Neural progenitor cell (in vitro differentiated cells): ENCODE measurements around the gene TSPAN14. TPM values are rescaled to one million over a fixed set of nuclear protein-coding genes. Genes with fewer than 3 reads are reported as not detected.

Source experiments
- DNase-seq: peaks from one replicate; pipeline ENCODE4 v3.0.0-alpha.2; 2016; ENCODE audit warnings: low spot score
- H2AFZ ChIP-seq: fragments of 200-600 bp; sonication (generic); replicated peaks from 2 replicates; pipeline ENCODE4 v1.6.1; 2016; ENCODE audit warnings: antibody characterized with exemption
- H3F3A ChIP-seq: fragments of 200-600 bp; sonication (generic); 2 replicates; pipeline ENCODE4 v1.6.1; 2016; ENCODE audit warnings: antibody characterized with exemption, low read depth
- H3K27ac ChIP-seq: fragments of 200-600 bp; sonication (generic); 2 replicates; pipeline ENCODE4 v1.5.1; 2016; ENCODE audit warnings: mild to moderate bottlenecking
- H3K27me3 ChIP-seq: fragments of 200-600 bp; sonication (generic); 2 replicates; pipeline ENCODE4 v1.6.1; 2016; ENCODE audit warnings: mild to moderate bottlenecking, moderate library complexity
- H3K36me3 ChIP-seq: fragments of 200-600 bp; sonication (generic); 2 replicates; pipeline ENCODE4 v1.5.1; 2016
- H3K4me1 ChIP-seq: fragments of 200-600 bp; sonication (generic); 2 replicates; pipeline ENCODE4 v1.6.1; 2016; ENCODE audit warnings: mixed run types
- H3K4me2 ChIP-seq: fragments of 200-600 bp; sonication (generic); 2 replicates; pipeline ENCODE4 v1.6.1; 2016
- H3K4me3 ChIP-seq: fragments of 200-600 bp; sonication (generic); 2 replicates; pipeline ENCODE4 v1.5.1; 2016
- H3K79me2 ChIP-seq: fragments of 200-600 bp; sonication (generic); 2 replicates; pipeline ENCODE4 v1.6.1; 2016; ENCODE audit warnings: low read depth
- H3K9ac ChIP-seq: fragments of 200-600 bp; sonication (generic); 2 replicates; pipeline ENCODE4 v1.6.1; 2016
- H3K9me3 ChIP-seq: fragments of 200-600 bp; sonication (generic); 2 replicates; pipeline ENCODE4 v1.5.1; 2016; ENCODE audit warnings: low read depth
- H4K20me1 ChIP-seq: fragments of 200-600 bp; sonication (generic); 2 replicates; pipeline ENCODE4 v1.6.1; 2016; ENCODE audit warnings: low read depth
- H3K27ac Mint-ChIP-seq: 3 replicates; pipeline ENCODE4 v1.8.0; 2021; ENCODE audit warnings: mixed read lengths
- H3K27me3 Mint-ChIP-seq: 2 replicates; pipeline ENCODE4 v1.8.0; 2022; ENCODE audit warnings: low read depth, mild to moderate bottlenecking, inconsistent platforms, moderate library complexity, mixed read lengths; ENCODE audit not compliant: insufficient read depth
- H3K36me3 Mint-ChIP-seq: 3 replicates; pipeline ENCODE4 v1.8.0; 2021; ENCODE audit warnings: mixed read lengths
- H3K4me1 Mint-ChIP-seq: 3 replicates; pipeline ENCODE4 v1.8.0; 2021; ENCODE audit warnings: mixed read lengths
- H3K4me3 Mint-ChIP-seq: 3 replicates; pipeline ENCODE4 v1.8.0; 2021; ENCODE audit warnings: mild to moderate bottlenecking, moderate library complexity, mixed read lengths
- H3K9me3 Mint-ChIP-seq: 3 replicates; pipeline ENCODE4 v1.8.0; 2020; ENCODE audit warnings: mixed read lengths
- EZH2 ChIP-seq: fragments of 200-600 bp; sonication (generic); IDR thresholded peaks from 2 replicates; pipeline ENCODE4 v1.6.1; 2017; ENCODE audit warnings: antibody characterized with exemption, mild to moderate bottlenecking, moderate library complexity
- EZH2phosphoT487 ChIP-seq: fragments of 200-600 bp; sonication (generic); IDR thresholded peaks from 2 replicates; pipeline ENCODE4 v1.6.1; 2017; ENCODE audit warnings: antibody characterized with exemption
- total RNA-seq: library from RNA; depleted of rRNA; stranded (reverse); fragments of >200 nt; gene quantifications from 2 replicates; pipeline ENCODE4 v1.2.3, GENCODE V29; 2015; ENCODE audit warnings: low replicate concordance
- TF ChIP-seq, protein P1 (sequence below): fragments of 200-600 bp; sonication (generic); IDR thresholded peaks from 2 replicates; pipeline ENCODE4 v1.5.1; 2017; ENCODE audit warnings: antibody characterized with exemption, mild to moderate bottlenecking

The TSPAN14 gene
- total RNA-seq, 1 donor from 2014 or later, result 32.7 TPM

DNA sequence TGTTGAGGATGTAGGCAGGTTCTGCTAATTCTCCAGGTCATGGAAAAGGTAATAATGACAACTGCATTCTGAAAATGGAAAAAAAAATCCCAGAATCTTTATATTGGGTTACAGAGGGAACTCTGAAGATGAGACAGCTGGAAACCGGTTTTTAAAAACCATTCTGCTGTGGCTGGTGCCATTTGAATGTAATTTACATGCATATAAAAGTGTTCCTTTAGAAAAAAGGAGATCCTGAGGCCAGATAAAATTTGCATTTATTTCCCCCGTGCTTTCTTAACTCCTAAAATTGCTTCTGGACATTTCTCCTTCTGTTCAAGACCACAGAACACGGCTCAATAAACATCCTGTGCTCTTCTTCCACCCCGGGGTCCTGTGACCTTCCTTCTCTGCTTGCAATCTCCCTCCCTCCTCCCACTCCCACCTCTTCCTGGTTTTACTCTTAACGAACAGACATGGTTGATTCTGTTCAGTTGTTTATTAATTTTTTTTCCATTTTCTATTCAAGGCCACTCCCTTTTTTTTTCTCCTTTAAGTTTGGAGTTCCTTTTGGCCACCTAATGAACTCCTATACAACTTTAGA, 125.2 kb downstream of the TSPAN14 start:
- Histone ChIP-seq H3K4me3 (no peak overlapping the region), H3K27me3 (no peaks in the 10 kb centered on the region), H3K4me1 (no peaks in the 10 kb centered on the region), H2AFZ (no peak overlapping the region), H4K20me1 (no peaks in the 10 kb centered on the region), H3F3A (no peaks in the 10 kb centered on the region), H3K36me3 (no peaks in the 10 kb centered on the region), H3K79me2 (no peaks in the 10 kb centered on the region), H3K27ac (no peak overlapping the region), H3K9me3 (no peaks in the 10 kb centered on the region), H3K9ac (no peak overlapping the region), H3K4me2 (no peak overlapping the region)
- H3K4me3 Mint-ChIP-seq, result no peak overlapping the region
- TF ChIP-seq, protein P1, sequence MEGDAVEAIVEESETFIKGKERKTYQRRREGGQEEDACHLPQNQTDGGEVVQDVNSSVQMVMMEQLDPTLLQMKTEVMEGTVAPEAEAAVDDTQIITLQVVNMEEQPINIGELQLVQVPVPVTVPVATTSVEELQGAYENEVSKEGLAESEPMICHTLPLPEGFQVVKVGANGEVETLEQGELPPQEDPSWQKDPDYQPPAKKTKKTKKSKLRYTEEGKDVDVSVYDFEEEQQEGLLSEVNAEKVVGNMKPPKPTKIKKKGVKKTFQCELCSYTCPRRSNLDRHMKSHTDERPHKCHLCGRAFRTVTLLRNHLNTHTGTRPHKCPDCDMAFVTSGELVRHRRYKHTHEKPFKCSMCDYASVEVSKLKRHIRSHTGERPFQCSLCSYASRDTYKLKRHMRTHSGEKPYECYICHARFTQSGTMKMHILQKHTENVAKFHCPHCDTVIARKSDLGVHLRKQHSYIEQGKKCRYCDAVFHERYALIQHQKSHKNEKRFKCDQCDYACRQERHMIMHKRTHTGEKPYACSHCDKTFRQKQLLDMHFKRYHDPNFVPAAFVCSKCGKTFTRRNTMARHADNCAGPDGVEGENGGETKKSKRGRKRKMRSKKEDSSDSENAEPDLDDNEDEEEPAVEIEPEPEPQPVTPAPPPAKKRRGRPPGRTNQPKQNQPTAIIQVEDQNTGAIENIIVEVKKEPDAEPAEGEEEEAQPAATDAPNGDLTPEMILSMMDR, result no peak
- peaks cover 7% of the 10 kb centered on the region for H3K27me3 Mint-ChIP-seq
- no peak overlapping the region for H3K27ac Mint-ChIP-seq
- no peaks in the 10 kb centered on the region for H3K36me3 Mint-ChIP-seq
- peaks cover 3% of the 10 kb centered on the region for H3K9me3 Mint-ChIP-seq
- DNase-seq, result no peak
- peaks cover 23% of the 10 kb centered on the region for H3K4me1 Mint-ChIP-seq

DNA sequence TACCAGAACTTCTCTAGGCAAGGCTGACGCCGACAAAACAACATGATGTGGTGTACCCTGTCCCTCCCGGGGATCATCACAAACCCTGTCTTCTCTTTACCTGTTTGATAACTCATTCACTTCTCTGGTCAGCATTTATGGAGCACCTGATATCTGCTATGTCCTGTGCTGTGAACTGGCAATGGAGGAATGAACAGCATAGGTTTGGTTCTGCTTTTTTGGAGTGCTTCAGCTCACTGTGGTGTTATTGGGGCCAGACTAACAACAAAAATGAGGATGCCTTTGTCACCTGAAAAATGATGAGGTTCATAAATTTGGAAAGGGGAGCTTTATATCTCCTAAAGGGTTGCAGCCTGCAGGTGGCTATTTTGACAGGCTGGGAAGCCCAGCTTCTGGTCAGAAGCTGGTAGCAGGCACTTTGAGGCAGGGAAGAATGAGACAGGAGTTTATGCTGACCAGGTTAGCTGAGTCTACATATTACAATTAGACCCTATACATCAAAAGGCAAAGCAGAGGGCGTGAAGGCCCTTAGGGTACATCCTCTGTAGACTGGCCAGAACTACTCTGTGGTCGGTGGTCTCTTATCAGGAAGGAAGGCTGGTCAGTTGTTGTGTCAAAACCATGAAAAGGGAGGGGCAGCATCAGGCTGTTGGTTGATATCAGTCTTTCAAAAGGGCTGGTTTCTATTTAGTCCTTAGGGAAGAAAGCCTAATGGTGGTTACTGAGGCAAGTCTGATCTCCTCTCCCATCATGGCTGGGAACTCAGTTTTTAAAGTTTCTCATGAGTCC, 125.9 kb downstream of the TSPAN14 start:
- Mint-ChIP-seq H3K9me3 (peaks cover 3% of the 10 kb centered on the region), H3K27me3 (peaks cover 7% of the 10 kb centered on the region), H3K4me1 (peaks cover 23% of the 10 kb centered on the region), H3K27ac (no peak overlapping the region), H3K36me3 (no peaks in the 10 kb centered on the region), H3K4me3 (no peak overlapping the region)
- H3K4me1 ChIP-seq, result no peaks in the 10 kb centered on the region
- H3K9me3 ChIP-seq, result no peaks in the 10 kb centered on the region
- TF ChIP-seq EZH2phosphoT487, result no peak
- TF ChIP-seq, protein P1, result no peak
- TF ChIP-seq EZH2, result no peak
- no peaks in the 10 kb centered on the region for H3K79me2 ChIP-seq
- H3F3A ChIP-seq, result no peaks in the 10 kb centered on the region
- no peaks in the 10 kb centered on the region for H3K36me3 ChIP-seq
- H4K20me1 ChIP-seq, result no peaks in the 10 kb centered on the region
- H3K4me2 ChIP-seq, result no peak overlapping the region
- DNase-seq, result no peak
- H3K9ac ChIP-seq, result no peak overlapping the region
- H3K27ac ChIP-seq, result no peak overlapping the region
- no peaks in the 10 kb centered on the region for H3K27me3 ChIP-seq
- H3K4me3 ChIP-seq, result no peak overlapping the region
- no peak overlapping the region for H2AFZ ChIP-seq

DNA sequence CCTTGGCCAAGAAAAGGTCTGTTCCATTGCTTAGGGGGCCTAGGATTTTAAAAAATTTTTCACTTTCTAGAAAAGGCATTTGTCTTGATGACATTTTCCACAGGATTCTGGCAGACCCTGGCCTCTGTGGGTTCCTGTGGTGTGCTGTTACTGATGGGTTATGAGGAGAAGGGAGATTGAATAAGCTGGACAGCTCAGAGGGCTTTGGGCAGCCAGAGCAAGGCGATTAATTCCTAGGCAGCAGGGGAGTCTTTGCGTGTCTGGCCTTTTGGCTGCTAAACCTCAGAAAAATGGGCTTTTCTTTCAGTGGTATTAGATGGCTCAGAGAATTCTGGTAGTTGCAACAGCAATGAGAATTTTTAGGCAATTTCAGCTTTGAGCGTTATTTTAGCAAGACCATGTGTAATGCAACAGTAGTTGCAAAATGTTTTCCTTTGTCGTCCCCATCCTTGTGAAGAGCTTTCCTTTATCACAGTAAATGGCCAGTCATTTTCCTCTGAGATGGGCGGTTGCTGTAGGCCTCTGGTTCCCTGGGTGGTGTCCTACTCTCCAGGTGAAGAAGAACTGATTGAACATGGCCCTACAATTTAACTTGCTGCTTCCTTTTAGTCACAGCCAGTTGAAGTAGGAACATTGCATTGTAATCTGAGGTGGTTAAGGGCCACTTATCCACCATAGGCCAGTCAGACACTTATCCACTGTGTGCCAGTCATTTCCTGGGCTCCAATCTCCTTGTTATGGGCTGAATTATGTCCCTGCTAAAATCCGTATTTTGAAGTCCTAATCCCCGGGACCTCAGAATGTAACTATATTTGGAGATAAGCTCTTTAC, 126.7 kb downstream of the TSPAN14 start:
- Mint-ChIP-seq H3K27ac (no peak overlapping the region), H3K9me3 (peaks cover 3% of the 10 kb centered on the region), H3K4me3 (no peak overlapping the region), H3K36me3 (no peaks in the 10 kb centered on the region), H3K27me3 (peaks cover 7% of the 10 kb centered on the region), H3K4me1 (peaks cover 23% of the 10 kb centered on the region)
- H3K79me2 ChIP-seq, result no peaks in the 10 kb centered on the region
- no peaks in the 10 kb centered on the region for H3K9me3 ChIP-seq
- H3K27ac ChIP-seq, result no peak overlapping the region
- H3K36me3 ChIP-seq, result no peaks in the 10 kb centered on the region
- TF ChIP-seq EZH2 (no peak), EZH2phosphoT487 (no peak)
- TF ChIP-seq, protein P1, result no peak
- no peak for DNase-seq
- H3K4me2 ChIP-seq, result no peak overlapping the region
- H3K27me3 ChIP-seq, result no peaks in the 10 kb centered on the region
- H4K20me1 ChIP-seq, result no peaks in the 10 kb centered on the region
- no peak overlapping the region for H3K9ac ChIP-seq
- no peak overlapping the region for H2AFZ ChIP-seq
- no peaks in the 10 kb centered on the region for H3K4me1 ChIP-seq
- H3K4me3 ChIP-seq, result no peak overlapping the region
- no peaks in the 10 kb centered on the region for H3F3A ChIP-seq
